ENCODE data around the gene FMN1.
A peak's percentile ranks its signal among the peaks of the same experiment; 100 is the strongest.

The FMN1 gene

DNA sequence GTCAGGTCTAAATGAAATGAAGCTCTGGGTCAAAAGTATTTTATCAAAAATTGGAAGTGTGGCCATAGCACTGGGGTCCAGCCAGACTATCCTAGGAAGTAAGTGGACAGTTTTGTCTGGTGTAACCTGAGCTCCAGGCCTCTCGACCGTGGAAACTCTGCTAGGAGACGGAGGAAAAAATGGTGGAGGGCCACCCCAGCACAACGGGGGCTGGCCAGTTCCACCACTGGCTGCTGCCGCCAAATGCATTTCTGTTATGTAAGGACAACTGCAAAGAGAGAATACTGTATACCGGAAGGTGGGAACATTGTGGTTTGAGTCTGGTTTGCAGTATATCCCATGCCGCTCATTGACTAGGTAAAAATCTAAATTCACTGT, 241.0 kb downstream of the FMN1 start:
- TF ChIP-seq RAD21 (IDR thresholded peaks at IDR 0.05; ENCODE audit: low read depth) = no peak
- no peak for TF ChIP-seq YY1 (IDR thresholded peaks at IDR 0.05; ENCODE audit: low read depth)
- TF ChIP-seq, protein P1, sequence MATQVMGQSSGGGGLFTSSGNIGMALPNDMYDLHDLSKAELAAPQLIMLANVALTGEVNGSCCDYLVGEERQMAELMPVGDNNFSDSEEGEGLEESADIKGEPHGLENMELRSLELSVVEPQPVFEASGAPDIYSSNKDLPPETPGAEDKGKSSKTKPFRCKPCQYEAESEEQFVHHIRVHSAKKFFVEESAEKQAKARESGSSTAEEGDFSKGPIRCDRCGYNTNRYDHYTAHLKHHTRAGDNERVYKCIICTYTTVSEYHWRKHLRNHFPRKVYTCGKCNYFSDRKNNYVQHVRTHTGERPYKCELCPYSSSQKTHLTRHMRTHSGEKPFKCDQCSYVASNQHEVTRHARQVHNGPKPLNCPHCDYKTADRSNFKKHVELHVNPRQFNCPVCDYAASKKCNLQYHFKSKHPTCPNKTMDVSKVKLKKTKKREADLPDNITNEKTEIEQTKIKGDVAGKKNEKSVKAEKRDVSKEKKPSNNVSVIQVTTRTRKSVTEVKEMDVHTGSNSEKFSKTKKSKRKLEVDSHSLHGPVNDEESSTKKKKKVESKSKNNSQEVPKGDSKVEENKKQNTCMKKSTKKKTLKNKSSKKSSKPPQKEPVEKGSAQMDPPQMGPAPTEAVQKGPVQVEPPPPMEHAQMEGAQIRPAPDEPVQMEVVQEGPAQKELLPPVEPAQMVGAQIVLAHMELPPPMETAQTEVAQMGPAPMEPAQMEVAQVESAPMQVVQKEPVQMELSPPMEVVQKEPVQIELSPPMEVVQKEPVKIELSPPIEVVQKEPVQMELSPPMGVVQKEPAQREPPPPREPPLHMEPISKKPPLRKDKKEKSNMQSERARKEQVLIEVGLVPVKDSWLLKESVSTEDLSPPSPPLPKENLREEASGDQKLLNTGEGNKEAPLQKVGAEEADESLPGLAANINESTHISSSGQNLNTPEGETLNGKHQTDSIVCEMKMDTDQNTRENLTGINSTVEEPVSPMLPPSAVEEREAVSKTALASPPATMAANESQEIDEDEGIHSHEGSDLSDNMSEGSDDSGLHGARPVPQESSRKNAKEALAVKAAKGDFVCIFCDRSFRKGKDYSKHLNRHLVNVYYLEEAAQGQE (IDR thresholded peaks at IDR 0.05; ENCODE audit: low read depth) = no peak
- no peak for TF ChIP-seq NFIC (IDR thresholded peaks at IDR 0.05)
- no peak for TF ChIP-seq FOXM1 (IDR thresholded peaks at IDR 0.05; ENCODE audit: borderline replicate concordance, low read depth)
- no peak for TF ChIP-seq TEAD4 (IDR thresholded peaks at IDR 0.05)
- TF ChIP-seq EGR1 (IDR thresholded peaks at IDR 0.05) = no peak
- TF ChIP-seq TCF12 (IDR thresholded peaks at IDR 0.05; ENCODE audit: low read depth) = no peak
- TF ChIP-seq CEBPB (IDR thresholded peaks at IDR 0.05) = no peak
- TF ChIP-seq CREB1 (IDR thresholded peaks at IDR 0.05; ENCODE audit: low read depth) = no peak
- TF ChIP-seq EP300 (IDR thresholded peaks at IDR 0.05; ENCODE audit: borderline replicate concordance) = no peak
- TF ChIP-seq ZBTB7A (IDR thresholded peaks at IDR 0.05; ENCODE audit: low read depth) = no peak
- TF ChIP-seq, protein P2, sequence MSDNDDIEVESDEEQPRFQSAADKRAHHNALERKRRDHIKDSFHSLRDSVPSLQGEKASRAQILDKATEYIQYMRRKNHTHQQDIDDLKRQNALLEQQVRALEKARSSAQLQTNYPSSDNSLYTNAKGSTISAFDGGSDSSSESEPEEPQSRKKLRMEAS (IDR thresholded peaks at IDR 0.05) = no peak
- no peak for TF ChIP-seq TAF1 (IDR thresholded peaks at IDR 0.05; ENCODE audit: low read depth)

DNA sequence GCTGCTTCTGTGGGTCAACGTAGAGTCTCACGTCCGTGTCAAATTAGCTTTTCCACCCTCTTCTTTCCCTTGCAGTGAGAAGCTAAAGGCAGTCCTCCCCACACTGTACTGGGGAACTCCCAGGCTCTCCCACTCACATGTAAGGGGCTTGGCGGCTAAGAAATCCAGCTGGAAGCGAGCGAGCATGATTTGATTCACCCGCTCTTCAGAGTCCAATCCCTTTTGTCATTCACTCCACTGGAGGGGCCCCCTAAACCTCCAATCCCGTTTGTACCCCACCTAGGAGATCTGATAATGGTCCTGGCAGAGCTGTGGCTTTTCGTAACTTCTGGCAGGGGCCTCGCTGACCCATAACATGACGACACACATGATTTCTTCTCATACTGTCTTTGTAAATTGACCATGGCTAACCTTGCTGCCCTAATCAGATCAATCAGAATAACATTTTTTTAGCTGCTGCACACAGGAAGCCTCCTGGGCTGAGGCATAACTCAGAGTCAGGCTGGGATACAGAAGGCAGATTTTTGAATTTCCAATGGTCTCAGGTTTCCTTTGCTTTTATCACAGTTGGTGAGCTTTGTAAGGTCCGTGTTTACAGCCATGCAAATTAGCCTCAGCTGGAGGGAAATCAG, 241.5 kb downstream of the FMN1 start:
- no peak for TF ChIP-seq EP300 (IDR thresholded peaks at IDR 0.05; ENCODE audit: borderline replicate concordance)
- 0 out of 2 replicates have a peak, but pooled peaks have one; percentile 29 for TF ChIP-seq TCF12 (IDR thresholded peaks at IDR 0.05; ENCODE audit: low read depth)
- TF ChIP-seq TEAD4 (IDR thresholded peaks at IDR 0.05) = no peak
- TF ChIP-seq ZBTB7A (IDR thresholded peaks at IDR 0.05; ENCODE audit: low read depth) = 0 out of 2 replicates have a peak, but pooled peaks have one; percentile 4
- no peak for TF ChIP-seq CEBPB (IDR thresholded peaks at IDR 0.05)
- TF ChIP-seq YY1 (IDR thresholded peaks at IDR 0.05; ENCODE audit: low read depth) = no peak
- no peak for TF ChIP-seq NFIC (IDR thresholded peaks at IDR 0.05)

DNA sequence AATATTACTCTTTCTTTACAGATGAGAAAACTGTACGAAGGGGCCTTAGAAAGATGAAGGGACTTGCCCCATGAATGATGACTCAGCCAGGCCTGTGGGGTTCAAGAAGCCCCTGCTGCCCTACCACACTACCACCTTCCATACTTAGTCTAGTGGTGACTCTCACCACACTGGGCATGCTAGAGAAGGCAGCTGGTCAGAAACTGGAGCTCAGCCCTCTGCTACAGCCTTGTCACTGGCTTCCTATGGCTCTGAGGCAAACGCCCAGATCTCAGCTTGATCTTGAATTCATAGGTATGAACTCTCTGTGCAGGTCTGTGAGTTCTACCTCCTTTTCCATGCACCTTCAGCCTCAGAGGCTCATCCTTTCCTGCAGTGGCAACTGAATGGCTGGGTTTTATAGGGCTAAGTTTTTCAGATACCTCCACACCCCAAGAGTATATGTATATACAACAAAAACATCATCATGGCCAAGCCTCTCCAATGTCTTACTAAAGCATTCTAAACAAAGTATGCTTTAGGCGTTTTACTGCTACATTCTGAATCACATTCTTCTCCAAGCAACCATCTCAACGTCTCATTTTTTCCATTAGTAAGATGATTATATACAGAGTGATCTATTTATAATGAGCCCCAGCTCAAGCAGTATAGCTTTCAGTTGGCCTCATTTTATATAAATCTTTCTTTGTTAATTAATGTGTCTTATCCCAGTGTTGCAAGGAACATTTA, 242.6 kb downstream of the FMN1 start:
- TF ChIP-seq YY1 (IDR thresholded peaks at IDR 0.05; ENCODE audit: low read depth) (no peak), TAF1 (IDR thresholded peaks at IDR 0.05; ENCODE audit: low read depth) (no peak), FOXM1 (IDR thresholded peaks at IDR 0.05; ENCODE audit: borderline replicate concordance, low read depth) (no peak), TEAD4 (IDR thresholded peaks at IDR 0.05) (no peak)

DNA sequence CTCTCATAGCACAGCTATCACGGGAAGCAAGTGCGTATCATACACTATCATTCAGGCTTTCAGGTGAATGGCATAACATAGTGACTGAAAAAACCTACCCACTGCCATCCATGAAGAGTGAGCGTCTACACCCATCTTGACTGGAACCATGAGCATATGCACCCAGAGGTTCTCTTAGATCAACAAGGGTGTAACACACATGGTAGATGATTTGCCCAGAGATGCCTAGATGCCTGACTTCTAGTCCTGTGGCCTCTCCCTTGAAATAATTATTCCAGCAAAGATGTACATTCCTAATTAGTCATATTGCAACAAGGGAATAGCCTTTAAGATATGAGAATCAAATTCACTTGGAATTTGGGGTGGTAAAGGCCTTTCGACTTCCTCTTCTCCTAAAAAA, 248.3 kb downstream of the FMN1 start:
- TF ChIP-seq CREB1 (IDR thresholded peaks at IDR 0.05; ENCODE audit: low read depth) = no peak

DNA sequence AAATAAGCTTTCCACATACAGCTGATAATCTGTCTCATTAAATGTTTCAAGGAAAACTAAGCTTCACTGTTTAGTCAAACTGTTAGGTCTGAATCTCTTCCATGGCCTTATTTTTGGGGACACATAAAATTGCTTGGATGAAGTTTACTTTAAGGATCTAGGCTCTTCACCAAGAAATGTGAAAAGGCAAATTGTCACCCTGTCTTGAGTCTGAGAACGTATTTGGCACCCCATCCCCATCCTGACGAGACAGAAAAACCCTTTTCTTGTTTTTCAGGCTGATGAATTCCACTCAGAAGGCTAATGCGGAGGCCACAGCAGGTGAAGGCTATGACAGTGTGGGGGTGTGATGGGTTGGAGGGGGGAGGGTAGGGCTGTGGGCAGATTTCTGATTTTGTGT, 250.1 kb downstream of the FMN1 start:
- TF ChIP-seq CEBPB (IDR thresholded peaks at IDR 0.05) (no peak), FOXM1 (IDR thresholded peaks at IDR 0.05; ENCODE audit: borderline replicate concordance, low read depth) (no peak), TCF12 (IDR thresholded peaks at IDR 0.05; ENCODE audit: low read depth) (no peak), ZBTB7A (IDR thresholded peaks at IDR 0.05; ENCODE audit: low read depth) (no peak), CREB1 (IDR thresholded peaks at IDR 0.05; ENCODE audit: low read depth) (no peak), EGR1 (IDR thresholded peaks at IDR 0.05) (no peak), YY1 (IDR thresholded peaks at IDR 0.05; ENCODE audit: low read depth) (no peak), TEAD4 (IDR thresholded peaks at IDR 0.05) (no peak), TAF1 (IDR thresholded peaks at IDR 0.05; ENCODE audit: low read depth) (no peak), RAD21 (IDR thresholded peaks at IDR 0.05; ENCODE audit: low read depth) (no peak), EP300 (IDR thresholded peaks at IDR 0.05; ENCODE audit: borderline replicate concordance) (no peak)
- TF ChIP-seq, protein P3, sequence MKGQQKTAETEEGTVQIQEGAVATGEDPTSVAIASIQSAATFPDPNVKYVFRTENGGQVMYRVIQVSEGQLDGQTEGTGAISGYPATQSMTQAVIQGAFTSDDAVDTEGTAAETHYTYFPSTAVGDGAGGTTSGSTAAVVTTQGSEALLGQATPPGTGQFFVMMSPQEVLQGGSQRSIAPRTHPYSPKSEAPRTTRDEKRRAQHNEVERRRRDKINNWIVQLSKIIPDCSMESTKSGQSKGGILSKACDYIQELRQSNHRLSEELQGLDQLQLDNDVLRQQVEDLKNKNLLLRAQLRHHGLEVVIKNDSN (IDR thresholded peaks at IDR 0.05) = no peak
- TF ChIP-seq, protein P2 (IDR thresholded peaks at IDR 0.05) = no peak
- TF ChIP-seq, protein P1 (IDR thresholded peaks at IDR 0.05; ENCODE audit: low read depth) = no peak

DNA sequence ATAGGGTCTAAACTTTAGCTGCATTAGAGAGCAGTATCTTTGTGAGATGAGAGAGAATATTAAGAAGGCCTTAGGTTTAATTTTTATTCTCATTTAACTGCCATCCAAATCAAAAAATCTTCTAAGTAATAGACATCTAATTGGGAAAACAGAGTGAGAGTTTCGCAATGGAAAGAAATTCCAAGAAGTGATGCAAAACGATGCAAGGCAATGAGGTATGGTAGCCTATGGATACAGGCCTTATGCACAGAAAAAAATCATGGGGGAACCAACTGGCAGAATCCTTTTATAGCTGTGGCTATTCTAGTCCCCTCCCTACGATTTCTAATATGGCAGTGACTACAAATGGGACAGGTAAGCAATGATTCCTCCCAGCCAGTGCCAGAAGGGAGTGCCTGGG, 250.8 kb downstream of the FMN1 start:
- TF ChIP-seq CEBPB (IDR thresholded peaks at IDR 0.05) (0 out of 2 replicates have a peak, but pooled peaks have one; percentile 47), ZBTB7A (IDR thresholded peaks at IDR 0.05; ENCODE audit: low read depth) (no peak)

Data from Ishikawa (cell line).